ENCODE results near the gene MRPL32.
A peak's percentile ranks its signal among the peaks of the same experiment; 100 is the strongest.
"Not testable (repeated sequence)": the region's sequence is repeated elsewhere in the genome, so short reads cannot be mapped to it uniquely, and the experiment has no call there.

The MRPL32 gene

GRCh38 chr7:42931834-42932651, at the start of gene MRPL32, which contains the start of gene PSMA2:
TSS of gene MRPL32 (plus strand) at chr7:42932376. CDS start at chr7:42932387, 11 bp downstream.
TSS of gene PSMA2 (minus strand) at chr7:42932174. CDS start at chr7:42932158, 16 bp downstream.
- DNase-seq: peak; percentile 98

- peak; percentile 4 for DNase-seq
Observed at GRCh38 chr7:42883950-42884349, 48.2 kb upstream of the MRPL32 start.

- DNase-seq: not testable (repeated sequence)
Observed at GRCh38 chr7:42885183-42885582, 47.0 kb upstream of the MRPL32 start.

GRCh38 chr7:42886129-42886528, 46.0 kb upstream of the MRPL32 start:
- DNase-seq: no peak

GRCh38 chr7:42886893-42887505, 45.2 kb upstream of the MRPL32 start:
- DNase-seq: no peak

- peak; percentile 12 for DNase-seq
Observed at GRCh38 chr7:42893346-42894240, 38.6 kb upstream of the MRPL32 start.

GRCh38 chr7:42900842-42901241, 31.3 kb upstream of the MRPL32 start:
- DNase-seq: no peak

GRCh38 chr7:42902331-42902730, 29.8 kb upstream of the MRPL32 start:
- DNase-seq: no peak

- no peak for DNase-seq
Observed at GRCh38 chr7:42906181-42906580, 26.0 kb upstream of the MRPL32 start.

GRCh38 chr7:42907316-42907715, 24.9 kb upstream of the MRPL32 start:
- DNase-seq: no peak

- DNase-seq: no peak
Observed at GRCh38 chr7:42910306-42910705, 21.9 kb upstream of the MRPL32 start.

GRCh38 chr7:42911454-42912447, 20.4 kb upstream of the MRPL32 start, which contains the start of gene C7orf25:
TSS of gene C7orf25 (minus strand) at chr7:42912070. CDS start at chr7:42910900, 1,170 bp downstream.
- DNase-seq: peak; percentile 95

GRCh38 chr7:42913591-42913990, 18.6 kb upstream of the MRPL32 start:
- no peak for DNase-seq

- no peak for DNase-seq
Observed at GRCh38 chr7:42914009-42914408, 18.2 kb upstream of the MRPL32 start.

GRCh38 chr7:42914421-42915045, 17.6 kb upstream of the MRPL32 start:
- DNase-seq: no peak

- DNase-seq: no peak
Observed at GRCh38 chr7:42915356-42915755, 16.8 kb upstream of the MRPL32 start.

- DNase-seq: no peak
Observed at GRCh38 chr7:42922017-42922753, 10.0 kb upstream of the MRPL32 start.

- DNase-seq: no peak
Observed at GRCh38 chr7:42924223-42924838, 7.8 kb upstream of the MRPL32 start.

- DNase-seq: no peak
Observed at GRCh38 chr7:42925630-42926029, 6.5 kb upstream of the MRPL32 start.

GRCh38 chr7:42926204-42926603, 6.0 kb upstream of the MRPL32 start:
- no peak for DNase-seq

Measured in NCI-H146 (cell line).